HepG2 (cell line): ENCODE results near the gene FN1. TPM values are rescaled to one million over a fixed set of nuclear protein-coding genes. Genes with fewer than 3 reads are reported as not detected.

Source experiments
- AGO1 ChIP-seq: fragments of 200-400 bp; formaldehyde crosslinking; IDR thresholded peaks from 2 replicates; pipeline ENCODE4 v1.6.1; 2017; ENCODE audit warnings: mild to moderate bottlenecking, low read depth, low read length, moderate library complexity; ENCODE audit not compliant: poor library complexity, severe bottlenecking
- ARID2 ChIP-seq: sonication (generic); formaldehyde crosslinking; IDR thresholded peaks from 2 replicates; pipeline ENCODE4 v1.8.1; 2022; ENCODE audit warnings: mild to moderate bottlenecking, missing genetic modification reagents, borderline replicate concordance
- ARNT ChIP-seq: fragments of 450-650 bp; IDR thresholded peaks from 2 replicates; pipeline ENCODE4 v1.6.1; 2017
- CC2D1A ChIP-seq: sonication (generic); formaldehyde crosslinking; IDR thresholded peaks from 2 replicates; pipeline ENCODE4 v1.8.1; 2023; ENCODE audit warnings: mild to moderate bottlenecking, missing genetic modification reagents
- GLI4 ChIP-seq: sonication (generic); formaldehyde crosslinking; IDR thresholded peaks from 2 replicates; pipeline ENCODE4 v1.5.1; 2020; ENCODE audit warnings: missing genetic modification reagents, mild to moderate bottlenecking, moderate library complexity, borderline replicate concordance
- HIVEP1 ChIP-seq: sonication (generic); formaldehyde crosslinking; IDR thresholded peaks from 2 replicates; pipeline ENCODE4 v1.4.0; 2020; ENCODE audit warnings: mild to moderate bottlenecking, missing genetic modification reagents
- IKZF4 ChIP-seq: sonication (generic); formaldehyde crosslinking; IDR thresholded peaks from 2 replicates; pipeline ENCODE4 v1.5.1; 2020; ENCODE audit warnings: borderline replicate concordance, mild to moderate bottlenecking, low read depth, missing genetic modification reagents; ENCODE audit errors: not compliant biosample characterization
- IRF2 ChIP-seq: IDR thresholded peaks from 2 replicates; pipeline ENCODE4 v1.6.1; 2018; ENCODE audit warnings: missing genetic modification reagents, missing compliant biosample characterization
- NCOR1 ChIP-seq: fragments of 200-600 bp; sonication (generic); IDR thresholded peaks from 2 replicates; pipeline ENCODE4 v1.7.0; 2017; ENCODE audit warnings: antibody characterized with exemption, low read length, borderline replicate concordance
- NFIC ChIP-seq: IDR thresholded peaks from 2 replicates; pipeline ENCODE4 v1.6.1; 2012; ENCODE audit warnings: mild to moderate bottlenecking, low read length, inconsistent platforms
- NONO ChIP-seq, 2 experiments: fragments of 450-650 bp in 1 of 2; sonication (generic) in 1 of 2; formaldehyde crosslinking in 1 of 2; IDR thresholded peaks in 1 of 2; conservative IDR thresholded peaks in 1 of 2; 2 replicates each; pipeline versions ENCODE4 v1.6.1 to v1.8.0; 2017 to 2022; ENCODE audit warnings: mild to moderate bottlenecking in 1 of 2, missing genetic modification reagents in 1 of 2, moderate library complexity in 1 of 2
- RXRA ChIP-seq: sonication (generic); formaldehyde crosslinking; IDR thresholded peaks from 2 replicates; pipeline ENCODE4 v1.5.1; 2020; ENCODE audit warnings: missing genetic modification reagents
- polyA plus RNA-seq, 8 experiments: library from polyadenylated mRNA; depleted of rRNA in 3 of 8; stranded (reverse) in 7 of 8; unstranded in 1 of 8; fragments of >200 nt; fragmentation: Illumina TruSeq in 4 of 8; extraction: Trizol in 4 of 8; gene quantifications; 2 replicates each; pipeline versions ENCODE4 v1.2.1 to v1.2.3, GENCODE V29; 2011 to 2016; ENCODE audit warnings: low read depth in 4 of 8, missing spikeins in 1 of 8, mixed read lengths in 1 of 8; ENCODE audit not compliant: insufficient read depth in 1 of 8
- total RNA-seq, 5 experiments: library from RNA; depleted of rRNA; stranded (reverse); fragments of >200 nt; fragmentation: Illumina TruSeq; extraction: Trizol; gene quantifications; 2 replicates each; pipeline ENCODE4 v1.2.3, GENCODE V29; 2016; ENCODE audit warnings: low read depth in 1 of 5
- TF ChIP-seq, protein P1 (sequence below): sonication (generic); formaldehyde crosslinking; IDR thresholded peaks from 2 replicates; pipeline ENCODE4 v1.4.0; 2020; ENCODE audit warnings: mild to moderate bottlenecking, missing genetic modification reagents
- TF ChIP-seq, protein P2 (sequence below): sonication (generic); formaldehyde crosslinking; IDR thresholded peaks from 2 replicates; pipeline ENCODE4 v1.4.0; 2020; ENCODE audit warnings: missing genetic modification reagents
- TF ChIP-seq, protein P3 (sequence below): sonication (generic); formaldehyde crosslinking; IDR thresholded peaks from 2 replicates; pipeline ENCODE4 v1.8.0; 2022; ENCODE audit warnings: mild to moderate bottlenecking, missing genetic modification reagents
- TF ChIP-seq, protein P4 (sequence below): sonication (generic); formaldehyde crosslinking; IDR thresholded peaks from 2 replicates; pipeline ENCODE4 v1.5.0; 2020; ENCODE audit warnings: missing genetic modification reagents, mild to moderate bottlenecking, borderline replicate concordance
- TF ChIP-seq, protein P5 (sequence below): sonication (generic); formaldehyde crosslinking; IDR thresholded peaks from 2 replicates; pipeline ENCODE4 v1.5.1; 2020; ENCODE audit warnings: mild to moderate bottlenecking, missing genetic modification reagents, moderate library complexity

The FN1 gene
- total and polyA plus RNA-seq, 2 of the 13 experiments (the other 11 are each of a cell fraction or from before 2014, with no cell fraction given): 1,847 to 6,471 TPM

DNA sequence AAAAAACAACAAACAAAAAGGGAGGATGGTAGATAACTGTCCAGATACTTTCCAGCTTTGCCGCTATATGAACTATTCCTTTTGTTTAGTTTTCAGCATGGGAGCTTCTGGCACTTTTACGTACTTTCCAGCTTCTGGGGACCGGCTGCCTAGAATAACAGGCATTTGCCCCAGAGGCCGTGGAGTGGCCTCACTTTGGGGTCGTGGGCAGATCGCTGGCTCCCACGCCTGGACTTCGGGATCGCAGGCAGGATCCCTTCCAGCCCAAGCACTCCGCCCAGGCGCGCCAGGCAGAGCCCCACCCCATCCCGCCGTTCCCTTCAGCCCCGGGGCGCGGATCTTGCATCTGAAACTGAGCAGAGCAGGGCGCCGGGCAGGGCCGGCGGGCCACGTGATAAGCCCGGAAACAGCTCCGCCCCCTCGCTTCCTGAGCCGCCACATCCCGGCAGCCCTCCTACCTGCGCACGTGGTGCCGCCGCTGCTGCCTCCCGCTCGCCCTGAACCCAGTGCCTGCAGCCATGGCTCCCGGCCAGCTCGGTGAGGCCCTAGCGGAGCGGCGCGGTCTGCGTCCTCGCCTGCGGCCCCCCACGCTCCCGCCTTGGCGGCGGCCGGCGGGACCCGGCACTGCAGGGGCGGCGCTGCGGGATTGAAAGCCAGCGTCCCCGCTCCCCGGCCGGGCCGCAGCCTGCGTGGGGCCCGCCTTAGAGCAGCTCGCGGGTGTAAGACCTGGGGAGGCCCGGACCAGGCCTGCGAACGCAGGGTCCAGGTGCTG is 124.1 kb downstream of the FN1 start, which contains the start of gene ATIC (continued):
- no peak; the same call in 1 of the 2 replicates for TF ChIP-seq HIVEP1
- TF ChIP-seq RXRA (CRISPR knock-in tag): peak; percentile 89
- TF ChIP-seq AGO1: peak; percentile 59
- TF ChIP-seq, protein P1, sequence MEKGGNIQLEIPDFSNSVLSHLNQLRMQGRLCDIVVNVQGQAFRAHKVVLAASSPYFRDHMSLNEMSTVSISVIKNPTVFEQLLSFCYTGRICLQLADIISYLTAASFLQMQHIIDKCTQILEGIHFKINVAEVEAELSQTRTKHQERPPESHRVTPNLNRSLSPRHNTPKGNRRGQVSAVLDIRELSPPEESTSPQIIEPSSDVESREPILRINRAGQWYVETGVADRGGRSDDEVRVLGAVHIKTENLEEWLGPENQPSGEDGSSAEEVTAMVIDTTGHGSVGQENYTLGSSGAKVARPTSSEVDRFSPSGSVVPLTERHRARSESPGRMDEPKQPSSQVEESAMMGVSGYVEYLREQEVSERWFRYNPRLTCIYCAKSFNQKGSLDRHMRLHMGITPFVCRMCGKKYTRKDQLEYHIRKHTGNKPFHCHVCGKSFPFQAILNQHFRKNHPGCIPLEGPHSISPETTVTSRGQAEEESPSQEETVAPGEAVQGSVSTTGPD (CRISPR knock-in tag): peak; percentile 62; the same call in 1 of the 2 replicates
- TF ChIP-seq, protein P2, sequence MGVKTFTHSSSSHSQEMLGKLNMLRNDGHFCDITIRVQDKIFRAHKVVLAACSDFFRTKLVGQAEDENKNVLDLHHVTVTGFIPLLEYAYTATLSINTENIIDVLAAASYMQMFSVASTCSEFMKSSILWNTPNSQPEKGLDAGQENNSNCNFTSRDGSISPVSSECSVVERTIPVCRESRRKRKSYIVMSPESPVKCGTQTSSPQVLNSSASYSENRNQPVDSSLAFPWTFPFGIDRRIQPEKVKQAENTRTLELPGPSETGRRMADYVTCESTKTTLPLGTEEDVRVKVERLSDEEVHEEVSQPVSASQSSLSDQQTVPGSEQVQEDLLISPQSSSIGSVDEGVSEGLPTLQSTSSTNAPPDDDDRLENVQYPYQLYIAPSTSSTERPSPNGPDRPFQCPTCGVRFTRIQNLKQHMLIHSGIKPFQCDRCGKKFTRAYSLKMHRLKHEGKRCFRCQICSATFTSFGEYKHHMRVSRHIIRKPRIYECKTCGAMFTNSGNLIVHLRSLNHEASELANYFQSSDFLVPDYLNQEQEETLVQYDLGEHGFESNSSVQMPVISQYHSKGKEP (CRISPR knock-in tag): no peak; the same call in 1 of the 2 replicates
- TF ChIP-seq ARNT: no peak
- no peak for TF ChIP-seq NCOR1
- no peak for TF ChIP-seq NONO (IDR thresholded peaks at IDR 0.05)
- peak; percentile 96 for TF ChIP-seq NONO (CRISPR knock-in tag; conservative IDR thresholded peaks at IDR 0.05)
- TF ChIP-seq, protein P3, sequence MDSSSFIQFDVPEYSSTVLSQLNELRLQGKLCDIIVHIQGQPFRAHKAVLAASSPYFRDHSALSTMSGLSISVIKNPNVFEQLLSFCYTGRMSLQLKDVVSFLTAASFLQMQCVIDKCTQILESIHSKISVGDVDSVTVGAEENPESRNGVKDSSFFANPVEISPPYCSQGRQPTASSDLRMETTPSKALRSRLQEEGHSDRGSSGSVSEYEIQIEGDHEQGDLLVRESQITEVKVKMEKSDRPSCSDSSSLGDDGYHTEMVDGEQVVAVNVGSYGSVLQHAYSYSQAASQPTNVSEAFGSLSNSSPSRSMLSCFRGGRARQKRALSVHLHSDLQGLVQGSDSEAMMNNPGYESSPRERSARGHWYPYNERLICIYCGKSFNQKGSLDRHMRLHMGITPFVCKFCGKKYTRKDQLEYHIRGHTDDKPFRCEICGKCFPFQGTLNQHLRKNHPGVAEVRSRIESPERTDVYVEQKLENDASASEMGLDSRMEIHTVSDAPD: peak; percentile 82; the same call in 1 of the 2 replicates
- TF ChIP-seq GLI4: peak; percentile 99; the same call in 1 of the 2 replicates
- peak; percentile 89 for TF ChIP-seq IRF2 (CRISPR knock-in tag)
- peak; percentile 99 for TF ChIP-seq IKZF4 (CRISPR knock-in tag)
- TF ChIP-seq, protein P4, sequence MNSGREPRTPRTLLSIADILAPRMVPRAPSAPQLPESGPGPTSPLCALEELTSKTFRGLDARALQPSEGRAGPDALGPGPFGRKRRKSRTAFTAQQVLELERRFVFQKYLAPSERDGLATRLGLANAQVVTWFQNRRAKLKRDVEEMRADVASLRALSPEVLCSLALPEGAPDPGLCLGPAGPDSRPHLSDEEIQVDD (CRISPR knock-in tag): peak; percentile 52; the same call in 1 of the 2 replicates
- TF ChIP-seq, protein P5, sequence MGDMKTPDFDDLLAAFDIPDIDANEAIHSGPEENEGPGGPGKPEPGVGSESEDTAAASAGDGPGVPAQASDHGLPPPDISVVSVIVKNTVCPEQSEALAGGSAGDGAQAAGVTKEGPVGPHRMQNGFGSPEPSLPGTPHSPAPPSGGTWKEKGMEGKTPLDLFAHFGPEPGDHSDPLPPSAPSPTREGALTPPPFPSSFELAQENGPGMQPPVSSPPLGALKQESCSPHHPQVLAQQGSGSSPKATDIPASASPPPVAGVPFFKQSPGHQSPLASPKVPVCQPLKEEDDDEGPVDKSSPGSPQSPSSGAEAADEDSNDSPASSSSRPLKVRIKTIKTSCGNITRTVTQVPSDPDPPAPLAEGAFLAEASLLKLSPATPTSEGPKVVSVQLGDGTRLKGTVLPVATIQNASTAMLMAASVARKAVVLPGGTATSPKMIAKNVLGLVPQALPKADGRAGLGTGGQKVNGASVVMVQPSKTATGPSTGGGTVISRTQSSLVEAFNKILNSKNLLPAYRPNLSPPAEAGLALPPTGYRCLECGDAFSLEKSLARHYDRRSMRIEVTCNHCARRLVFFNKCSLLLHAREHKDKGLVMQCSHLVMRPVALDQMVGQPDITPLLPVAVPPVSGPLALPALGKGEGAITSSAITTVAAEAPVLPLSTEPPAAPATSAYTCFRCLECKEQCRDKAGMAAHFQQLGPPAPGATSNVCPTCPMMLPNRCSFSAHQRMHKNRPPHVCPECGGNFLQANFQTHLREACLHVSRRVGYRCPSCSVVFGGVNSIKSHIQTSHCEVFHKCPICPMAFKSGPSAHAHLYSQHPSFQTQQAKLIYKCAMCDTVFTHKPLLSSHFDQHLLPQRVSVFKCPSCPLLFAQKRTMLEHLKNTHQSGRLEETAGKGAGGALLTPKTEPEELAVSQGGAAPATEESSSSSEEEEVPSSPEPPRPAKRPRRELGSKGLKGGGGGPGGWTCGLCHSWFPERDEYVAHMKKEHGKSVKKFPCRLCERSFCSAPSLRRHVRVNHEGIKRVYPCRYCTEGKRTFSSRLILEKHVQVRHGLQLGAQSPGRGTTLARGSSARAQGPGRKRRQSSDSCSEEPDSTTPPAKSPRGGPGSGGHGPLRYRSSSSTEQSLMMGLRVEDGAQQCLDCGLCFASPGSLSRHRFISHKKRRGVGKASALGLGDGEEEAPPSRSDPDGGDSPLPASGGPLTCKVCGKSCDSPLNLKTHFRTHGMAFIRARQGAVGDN (CRISPR knock-in tag): peak; percentile 100
- no peak for TF ChIP-seq CC2D1A (CRISPR knock-in tag)
- no peak for TF ChIP-seq ARID2 (CRISPR knock-in tag)
- no peak; the same call in 1 of the 2 replicates for TF ChIP-seq NFIC
